Parathyroid adenoma (tissue), 2 donors: ENCODE results near the gene ANXA4.
"Not testable (repeated sequence)": the region's sequence is repeated elsewhere in the genome, so short reads cannot be mapped to it uniquely, and the experiment has no call there.

Experiments
- H2AFZ ChIP-seq: fragments of 300-600 bp; sonication (generic); one replicate; pipeline ENCODE4 v1.7.0; 2017; ENCODE audit warnings: antibody characterized with exemption, mild to moderate bottlenecking
- H3K27ac ChIP-seq: fragments of 300-600 bp; sonication (generic); one replicate; pipeline ENCODE4 v1.7.0; 2017
- H3K27me3 ChIP-seq: fragments of 300-600 bp; sonication (generic); one replicate; pipeline ENCODE4 v1.7.0; 2017; ENCODE audit warnings: low read length; ENCODE audit not compliant: control insufficient read depth, insufficient read depth
- H3K36me3 ChIP-seq: fragments of 300-600 bp; sonication (generic); one replicate; pipeline ENCODE4 v1.7.0; 2017; ENCODE audit warnings: low read length; ENCODE audit not compliant: control insufficient read depth, insufficient read depth
- H3K4me1 ChIP-seq: fragments of 300-600 bp; sonication (generic); one replicate; pipeline ENCODE4 v1.7.0; 2017; ENCODE audit warnings: control low read depth
- H3K4me2 ChIP-seq: fragments of 300-600 bp; sonication (generic); one replicate; pipeline ENCODE4 v1.7.0; 2017; ENCODE audit warnings: low read length
- H3K4me3 ChIP-seq: fragments of 300-600 bp; sonication (generic); one replicate; pipeline ENCODE4 v1.7.0; 2017; ENCODE audit warnings: low read depth, low read length
- H3K79me2 ChIP-seq: fragments of 300-600 bp; sonication (generic); one replicate; pipeline ENCODE4 v1.7.0; 2017; ENCODE audit warnings: control low read depth
- H3K9ac ChIP-seq: fragments of 300-600 bp; sonication (generic); one replicate; pipeline ENCODE4 v1.7.0; 2017; ENCODE audit warnings: mild to moderate bottlenecking
- H3K9me3 ChIP-seq: fragments of 300-600 bp; sonication (generic); one replicate; pipeline ENCODE4 v1.7.0; 2017; ENCODE audit warnings: low read length; ENCODE audit not compliant: control insufficient read depth
- CTCF ChIP-seq: fragments of 300-600 bp; sonication (generic); IDR thresholded peaks from one replicate; pipeline ENCODE4 v1.7.0; 2017; ENCODE audit warnings: antibody characterized with exemption, mild to moderate bottlenecking
- donor health status: primary hyperparathyroidism.

Gene ANXA4

DNA sequence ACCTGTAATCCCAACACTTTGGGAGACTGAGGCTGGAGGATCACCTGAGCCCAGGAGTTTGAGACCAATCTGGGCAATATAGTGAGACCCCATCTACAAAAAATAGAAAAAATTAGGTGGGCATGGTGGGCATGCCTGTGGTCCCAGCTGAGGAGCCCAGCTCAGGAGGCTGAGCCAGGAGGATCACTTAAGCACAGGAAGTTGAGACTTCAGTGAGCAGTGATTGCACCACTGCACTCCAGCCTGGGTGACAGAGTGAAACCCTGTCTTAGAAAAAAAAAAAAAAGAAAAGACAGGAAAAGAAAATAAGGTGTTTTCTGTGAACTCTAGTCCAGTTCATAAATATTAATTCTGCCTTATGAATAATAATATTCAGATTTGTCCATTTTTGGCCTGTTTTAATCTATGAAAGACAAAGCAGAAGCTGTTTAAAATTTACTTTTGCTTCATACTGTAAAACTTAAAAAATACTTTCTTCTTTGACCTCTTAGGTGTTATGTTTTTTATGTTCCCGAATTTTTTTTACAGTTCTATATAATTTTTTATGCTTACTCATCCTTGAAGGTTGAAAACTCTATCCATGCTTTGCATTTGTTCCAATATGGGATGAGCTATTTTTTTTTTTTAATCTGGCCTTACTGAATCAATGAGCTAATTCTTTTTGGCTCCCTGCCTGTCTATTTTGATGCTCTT lies 8.4 kb upstream of the ANXA4 start:
- Histone ChIP-seq H3K36me3 (no peaks in the 10 kb centered on the region), H3K9ac (no peak overlapping the region), H3K4me2 (no peak overlapping the region), H3K4me1 (no peaks in the 10 kb centered on the region), H3K9me3 (no peaks in the 10 kb centered on the region), H3K79me2 (no peaks in the 10 kb centered on the region), H3K27ac (no peak overlapping the region), H3K27me3 (no peaks in the 10 kb centered on the region), H3K4me3 (no peak overlapping the region), H2AFZ (no peak overlapping the region)
- no peak for TF ChIP-seq CTCF

GRCh38 chr2:69734035-69734611 lies 7.8 kb upstream of the ANXA4 start:
- no peak overlapping the region for H2AFZ ChIP-seq
- H3K4me2 ChIP-seq: no peak overlapping the region
- no peak overlapping the region for H3K9ac ChIP-seq
- H3K4me1 ChIP-seq: no peaks in the 10 kb centered on the region
- H3K27ac ChIP-seq: no peak overlapping the region
- H3K36me3 ChIP-seq: no peaks in the 10 kb centered on the region
- H3K9me3 ChIP-seq: no peaks in the 10 kb centered on the region
- no peak overlapping the region for H3K4me3 ChIP-seq
- TF ChIP-seq CTCF: no peak
- H3K27me3 ChIP-seq: no peaks in the 10 kb centered on the region
- H3K79me2 ChIP-seq: no peaks in the 10 kb centered on the region

- H3K9ac ChIP-seq: no peak overlapping the region
- H3K4me1 ChIP-seq: no peaks in the 10 kb centered on the region
- no peak overlapping the region for H3K4me2 ChIP-seq
- H3K36me3 ChIP-seq: no peaks in the 10 kb centered on the region
- no peak overlapping the region for H3K4me3 ChIP-seq
- no peak overlapping the region for H3K27ac ChIP-seq
- H3K9me3 ChIP-seq: no peaks in the 10 kb centered on the region
- H2AFZ ChIP-seq: no peak overlapping the region
- H3K79me2 ChIP-seq: no peaks in the 10 kb centered on the region
- H3K27me3 ChIP-seq: no peaks in the 10 kb centered on the region
- TF ChIP-seq CTCF: no peak
Measured at GRCh38 chr2:69734854-69735544, 6.9 kb upstream of the ANXA4 start.

DNA sequence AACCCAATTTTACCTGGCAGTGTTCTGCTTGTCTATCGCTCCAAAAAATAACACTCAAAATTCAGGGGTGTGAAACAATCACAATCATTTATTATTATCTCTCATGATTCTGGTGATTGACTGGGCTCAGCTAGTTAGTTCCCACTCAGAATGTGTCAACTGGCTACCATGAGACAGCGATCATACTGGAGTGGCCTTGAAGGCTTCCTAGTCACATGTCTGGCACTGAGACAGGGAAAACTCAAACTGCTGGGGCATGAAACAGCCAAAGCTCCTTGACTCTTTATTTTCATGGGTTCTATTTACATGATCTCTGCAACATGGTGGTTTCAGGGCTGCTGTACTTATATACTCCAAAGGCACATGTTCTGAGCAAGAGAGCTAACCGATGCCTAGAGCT lies 6.2 kb upstream of the ANXA4 start:
- H3K4me3 ChIP-seq: no peak overlapping the region
- H3K9me3 ChIP-seq: no peaks in the 10 kb centered on the region
- H2AFZ ChIP-seq: no peak overlapping the region
- no peak overlapping the region for H3K4me2 ChIP-seq
- H3K27ac ChIP-seq: no peak overlapping the region
- H3K27me3 ChIP-seq: no peaks in the 10 kb centered on the region
- no peaks in the 10 kb centered on the region for H3K36me3 ChIP-seq
- H3K9ac ChIP-seq: no peak overlapping the region
- TF ChIP-seq CTCF: no peak
- no peaks in the 10 kb centered on the region for H3K79me2 ChIP-seq
- H3K4me1 ChIP-seq: no peaks in the 10 kb centered on the region

- not testable (repeated sequence) for H3K9ac ChIP-seq, H3K36me3 ChIP-seq, H3K27ac ChIP-seq, H2AFZ ChIP-seq, H3K4me3 ChIP-seq, H3K27me3 ChIP-seq, H3K9me3 ChIP-seq, H3K4me1 ChIP-seq, H3K4me2 ChIP-seq
- H3K79me2 ChIP-seq: peaks cover 12% of the 10 kb centered on the region
Measured at GRCh38 chr2:69738149-69738548, 3.8 kb upstream of the ANXA4 start.
